Measurements from ENCODE around the gene ARHGAP27.
"Not testable (repeated sequence)": the region's sequence is repeated elsewhere in the genome, so short reads cannot be mapped to it uniquely, and the experiment has no call there.

GRCh38 chr17:45444856-45445820, 12.5 kb upstream of the ARHGAP27 start:
- not testable (repeated sequence) for TF ChIP-seq CAMTA2 (CRISPR knock-in tag; IDR thresholded peaks at IDR 0.05; ENCODE audit: borderline replicate concordance); SUZ12 (IDR thresholded peaks at IDR 0.05; ENCODE audit: low read depth, low read length); ZNF784 (CRISPR knock-in tag; IDR thresholded peaks at IDR 0.05; ENCODE audit: borderline replicate concordance); POLR2AphosphoS5 (IDR thresholded peaks at IDR 0.05; ENCODE audit: low read depth, low read length); MTF1 (CRISPR knock-in tag; IDR thresholded peaks at IDR 0.05); CBX2 (IDR thresholded peaks at IDR 0.05; ENCODE audit: low read depth, low read length); CBX2 (CRISPR knock-in tag; IDR thresholded peaks at IDR 0.05; ENCODE audit: low read depth); ERF (CRISPR knock-in tag; IDR thresholded peaks at IDR 0.05); CTCF (CRISPR knock-in tag; IDR thresholded peaks at IDR 0.05); POLR2A (IDR thresholded peaks at IDR 0.05; ENCODE audit: insufficient read depth in 1 of 2, low read depth in 2 of 2, low read length in 2 of 2); TAF1 (CRISPR knock-in tag; IDR thresholded peaks at IDR 0.05); IRF2 (CRISPR knock-in tag; IDR thresholded peaks at IDR 0.05); ZNF160 (CRISPR knock-in tag; IDR thresholded peaks at IDR 0.05); ZNF629 (CRISPR knock-in tag; conservative IDR thresholded peaks at IDR 0.05)

Measured in HepG2 (cell line).